HepG2 (cell line): Measurements from ENCODE around the gene MAP2K1. TPM values are rescaled to one million over a fixed set of nuclear protein-coding genes. Genes with fewer than 3 reads are reported as not detected.

Source experiments
- ATAC-seq: fragments of 200-7000 bp; cut with Tn5 transposase; 3 replicates; pipeline ENCODE4 v1.9.1; 2020; ENCODE audit warnings: mild to moderate bottlenecking, moderate library complexity
- BruUV-seq: library from RNA; stranded (reverse); fragments of 400-500 nt; replicated peaks from 2 replicates; lab custom pipeline; 2021; lab: Mats Ljungman, UMichigan
- CTCF ChIA-PET: fragments of 300-600 bp; formaldehyde crosslinking; extraction: SDS; loops from one replicate; lab custom pipeline; 2021; ENCODE audit warnings: low total read pairs, inconsistent platforms, low intra/inter-chr PET ratio; lab: Yijun Ruan, JAX
- POLR2A ChIA-PET: fragments of 350-600 bp; sonication (Branson Sonifier 250); formaldehyde crosslinking; loops from one replicate; lab custom pipeline; 2020; ENCODE audit warnings: antibody characterized with exemption, inconsistent platforms; lab: Yijun Ruan, JAX
- DNase-seq: peaks from one replicate; pipeline ENCODE4 v3.0.0-alpha.2; 2015; ENCODE audit warnings: low spot score
- FAIRE-seq: peaks from 3 replicates; lab custom pipeline; 2011; peaks lifted over from hg19 to GRCh38; lab: Jason Lieb, UNC
- H2AFZ ChIP-seq: one replicate; pipeline ENCODE4 v1.6.1; 2011; ENCODE audit warnings: low read length, inconsistent platforms
- H3K27ac ChIP-seq: fragments of 300-600 bp; 3 replicates; pipeline ENCODE4 v1.8.0; 2011; ENCODE audit warnings: mixed run types, mild to moderate bottlenecking, mixed read lengths, low read length, inconsistent platforms; ENCODE audit not compliant: insufficient read depth; ENCODE audit errors: extremely low read length
- H3K27me3 ChIP-seq, 2 experiments: fragments of 200-600 bp in 1 of 2; 2 replicates in 1 of 2; 3 replicates in 1 of 2; pipeline versions ENCODE4 v1.6.0 to v1.8.0; 2011; ENCODE audit warnings: low read length in 2 of 2, mild to moderate bottlenecking in 2 of 2, moderate library complexity in 2 of 2, inconsistent platforms in 1 of 2; ENCODE audit not compliant: insufficient read depth in 2 of 2, control insufficient read depth in 1 of 2
- H3K36me3 ChIP-seq, 2 experiments: fragments of 200-600 bp in 1 of 2; replicated peaks in 1 of 2; 2 replicates in 1 of 2; 3 replicates in 1 of 2; pipeline versions ENCODE4 v1.5.1 to v1.8.0; 2011; ENCODE audit warnings: low read length in 2 of 2, inconsistent platforms in 1 of 2; ENCODE audit not compliant: insufficient read depth in 2 of 2, control insufficient read depth in 1 of 2
- H3K4me1 ChIP-seq: 2 replicates; pipeline ENCODE4 v1.5.1; 2012; ENCODE audit warnings: low read length, inconsistent platforms; ENCODE audit not compliant: insufficient read depth
- H3K4me2 ChIP-seq: 2 replicates; pipeline ENCODE4 v1.6.0; 2011; ENCODE audit warnings: low read depth, low read length, inconsistent platforms
- H3K4me3 ChIP-seq, 3 experiments: fragments of 200-600 bp in 1 of 3; sonication (generic), shearing (Covaris generic) in 1 of 3; replicated peaks in 1 of 3; 2 replicates each; pipeline ENCODE4 v1.5.1; 2011 to 2016; ENCODE audit warnings: low read length in 3 of 3, inconsistent platforms in 2 of 3, low read depth in 2 of 3, mild to moderate bottlenecking in 2 of 3, control low read depth in 1 of 3, mixed read lengths in 1 of 3; ENCODE audit not compliant: insufficient read depth in 1 of 3
- H3K79me2 ChIP-seq: one replicate; pipeline ENCODE4 v1.6.1; 2011; ENCODE audit warnings: low read length, inconsistent platforms; ENCODE audit not compliant: insufficient read depth
- H3K9ac ChIP-seq: 2 replicates; pipeline ENCODE4 v1.6.0; 2011; ENCODE audit warnings: mild to moderate bottlenecking, low read depth, low read length, inconsistent platforms; ENCODE audit not compliant: insufficient read depth
- H3K9me3 ChIP-seq: 2 replicates; pipeline ENCODE4 v1.5.1; 2012; ENCODE audit warnings: mild to moderate bottlenecking, low read length
- H4K20me1 ChIP-seq: 2 replicates; pipeline ENCODE4 v1.6.0; 2011; ENCODE audit warnings: inconsistent platforms, mild to moderate bottlenecking, low read length, moderate library complexity; ENCODE audit not compliant: insufficient read depth
- HIVEP1 ChIP-seq: sonication (generic); formaldehyde crosslinking; IDR thresholded peaks from 2 replicates; pipeline ENCODE4 v1.4.0; 2020; ENCODE audit warnings: mild to moderate bottlenecking, missing genetic modification reagents
- MAF1 ChIP-seq: sonication (generic); formaldehyde crosslinking; IDR thresholded peaks from 2 replicates; pipeline ENCODE4 v1.5.0; 2020; ENCODE audit warnings: missing genetic modification reagents, borderline replicate concordance
- MAFF ChIP-seq: IDR thresholded peaks from 2 replicates; pipeline ENCODE4 v1.6.1; 2011; ENCODE audit warnings: low read depth, low read length, improper control_type of control experiment
- MAFK ChIP-seq, 2 experiments: IDR thresholded peaks in 1 of 2; conservative IDR thresholded peaks in 1 of 2; 2 replicates each; pipeline ENCODE4 v1.6.1; 2011; ENCODE audit warnings: improper control_type of control experiment in 2 of 2, low read length in 2 of 2
- SIX4 ChIP-seq: sonication (generic); formaldehyde crosslinking; IDR thresholded peaks from 2 replicates; pipeline ENCODE4 v1.4.0; 2020; ENCODE audit warnings: missing genetic modification reagents
- STAG1 ChIP-seq: sonication (generic); formaldehyde crosslinking; IDR thresholded peaks from 2 replicates; pipeline ENCODE4 v1.4.0; 2020; ENCODE audit warnings: missing genetic modification reagents
- ZNF180 ChIP-seq: sonication (generic); formaldehyde crosslinking; IDR thresholded peaks from 2 replicates; pipeline ENCODE4 v1.4.0; 2020; ENCODE audit warnings: low read depth, missing genetic modification reagents, borderline replicate concordance
- ZNF556 ChIP-seq: sonication (generic); formaldehyde crosslinking; IDR thresholded peaks from 2 replicates; pipeline ENCODE4 v1.4.0; 2020; ENCODE audit warnings: mild to moderate bottlenecking, missing genetic modification reagents, borderline replicate concordance
- ZNF652 ChIP-seq: IDR thresholded peaks from 2 replicates; pipeline ENCODE4 v1.6.1; 2016; ENCODE audit warnings: low read depth, borderline replicate concordance
- ZNF878 ChIP-seq: sonication (generic); formaldehyde crosslinking; IDR thresholded peaks from 2 replicates; pipeline ENCODE4 v1.8.1; 2023; ENCODE audit warnings: mild to moderate bottlenecking, missing genetic modification reagents, moderate library complexity
- WGBS: methylation state at CpG from one replicate; pipeline ENCODE4 v1.1.6; 2017; ENCODE audit warnings: low lambda C conversion rate; 5-methylcytosine and 5-hydroxymethylcytosine counted together
- in situ Hi-C: cut with HindIII; loops from 2 replicates; pipeline ENCODE4 v1.10.0; 2017; ENCODE audit warnings: low pct_unique_long_range_greater_than_20kb; ENCODE audit not compliant: extremely low pct_ligation_motif_present
- intact Hi-C: fragments of 100-400 bp; cut with micrococcal nuclease; formaldehyde crosslinking; loops from one replicate; pipeline ENCODE4 v1.10.0; 2022; ENCODE audit not compliant: unreplicated experiment
- polyA plus RNA-seq, 8 experiments: library from polyadenylated mRNA; depleted of rRNA in 3 of 8; stranded (reverse) in 7 of 8; unstranded in 1 of 8; fragments of >200 nt; fragmentation: Illumina TruSeq in 4 of 8; extraction: Trizol in 4 of 8; gene quantifications; 2 replicates each; pipeline versions ENCODE4 v1.2.1 to v1.2.3, GENCODE V29; 2011 to 2016; ENCODE audit warnings: low read depth in 4 of 8, missing spikeins in 1 of 8, mixed read lengths in 1 of 8; ENCODE audit not compliant: insufficient read depth in 1 of 8
- total RNA-seq, 5 experiments: library from RNA; depleted of rRNA; stranded (reverse); fragments of >200 nt; fragmentation: Illumina TruSeq; extraction: Trizol; gene quantifications; 2 replicates each; pipeline ENCODE4 v1.2.3, GENCODE V29; 2016; ENCODE audit warnings: low read depth in 1 of 5

Gene MAP2K1
- total and polyA plus RNA-seq, 2 of the 13 experiments (the other 11 are each of a cell fraction or from before 2014, with no cell fraction given): 24.1 to 49.2 TPM

GRCh38 chr15:66411190-66411589, 24.5 kb downstream of the MAP2K1 start:
- CTCF ChIA-PET: no interaction called here
- no peak for FAIRE-seq

GRCh38 chr15:66412220-66412619, 25.5 kb downstream of the MAP2K1 start:
- Histone ChIP-seq H3K9me3 (peaks cover 9% of the 10 kb centered on the region; the same call in 1 of the 2 replicates), H2AFZ (no peak overlapping the region), H3K9ac (no peak overlapping the region), H3K4me2 (no peak overlapping the region), H3K36me3 (peaks cover 0 to 5% of the 10 kb centered on the region in 2 experiments; a peak in 2 of 5 replicates), H3K27me3 (no peaks in the 10 kb centered on the region), H3K4me1 (peaks cover 42% of the 10 kb centered on the region), H3K27ac (no peak overlapping the region), H4K20me1 (peaks cover 30% of the 10 kb centered on the region), H3K4me3 (no peak overlapping the region), H3K79me2 (peaks cover 91% of the 10 kb centered on the region)
- 92% methylated on average over 3 of the region's 3 CpGs for WGBS
- POLR2A ChIA-PET: no interaction called here
- DNase-seq: no peak
- in situ Hi-C loops: no loop called here
- intact Hi-C loops: no loop called here
- no TSS peak for BruUV-seq
- CTCF ChIA-PET: no interaction called here
- ATAC-seq: no peak
- no peak for FAIRE-seq
- TF ChIP-seq STAG1 (no peak), MAFF (peak; percentile 41), MAFK (conservative IDR thresholded peaks at IDR 0.05 in 1 of 2, IDR thresholded peaks at IDR 0.05 in 1 of 2; ENCODE audit: low read length in 2 of 2) (peak; percentile 63 to 74), HIVEP1 (CRISPR knock-in tag) (no peak)

More at GRCh38 chr15:66411190-66411589, 24.5 kb downstream of the MAP2K1 start:
- H3K4me1 ChIP-seq: peaks cover 37% of the 10 kb centered on the region
- no peak overlapping the region for H3K27ac ChIP-seq
- TF ChIP-seq ZNF556 (CRISPR knock-in tag) (no peak), ZNF652 (CRISPR knock-in tag) (peak; percentile 68), ZNF878 (CRISPR knock-in tag) (no peak), ZNF180 (CRISPR knock-in tag) (no peak), MAF1 (CRISPR knock-in tag) (no peak), SIX4 (no peak)
- no peak overlapping the region for H3K4me3 ChIP-seq
- no peaks in the 10 kb centered on the region for H3K27me3 ChIP-seq
- H3K79me2 ChIP-seq: peaks cover 91% of the 10 kb centered on the region
- BruUV-seq: no TSS peak
- ATAC-seq (no peak), DNase-seq (no peak)
- in situ Hi-C loops (no loop called here), intact Hi-C loops (no loop called here)
- H3K9ac ChIP-seq: no peak overlapping the region
- peaks cover 30% of the 10 kb centered on the region for H4K20me1 ChIP-seq
- no peak overlapping the region for H3K4me2 ChIP-seq
- no peak overlapping the region for H2AFZ ChIP-seq
- H3K9me3 ChIP-seq: peaks cover 9% of the 10 kb centered on the region; the same call in 1 of the 2 replicates
- POLR2A ChIA-PET: no interaction called here
- peaks cover 0 to 5% of the 10 kb centered on the region in 2 experiments; a peak in 2 of 5 replicates for H3K36me3 ChIP-seq
